GM12878 (cell line): ENCODE measurements around the gene CCDC91. TPM values are rescaled to one million over a fixed set of nuclear protein-coding genes. Genes with fewer than 3 reads are reported as not detected.

ENCODE experiments used
- ATAC-seq: fragments of 200-7000 bp; cut with Tn5 transposase; 3 replicates; pipeline ENCODE4 v1.9.1; 2020; ENCODE audit warnings: mild to moderate bottlenecking, moderate library complexity
- BruUV-seq: library from RNA; stranded (reverse); fragments of 400-500 nt; replicated peaks from 2 replicates; lab custom pipeline; 2021; lab: Mats Ljungman, UMichigan
- CTCF ChIA-PET: fragments of 300-600 bp; sonication (Branson Sonifier 250); formaldehyde crosslinking; extraction: SDS; loops from one replicate; lab custom pipeline; 2021; ENCODE audit warnings: inconsistent platforms; lab: Yijun Ruan, JAX
- POLR2A ChIA-PET: fragments of 350-600 bp; formaldehyde crosslinking; extraction: SDS; loops from one replicate; lab custom pipeline; 2021; ENCODE audit warnings: inconsistent platforms; lab: Charles Lee
- RAD21 ChIA-PET: fragments of 300-600 bp; sonication (Branson Sonifier 250); formaldehyde crosslinking; loops from one replicate; lab custom pipeline; 2023; ENCODE audit warnings: antibody characterized with exemption; ENCODE audit not compliant: unreplicated experiment; lab: Charles Lee
- SMC1A ChIA-PET: fragments of 300-600 bp; sonication (Branson Sonifier 250); formaldehyde crosslinking; loops from one replicate; lab custom pipeline; 2023; ENCODE audit not compliant: unreplicated experiment, uncharacterized antibody; lab: Charles Lee
- DNase-seq: peaks from one replicate; pipeline ENCODE4 v3.0.0-alpha.2; 2011; ENCODE audit warnings: low read depth, low spot score
- FAIRE-seq: peaks from 3 replicates; lab custom pipeline; 2011; peaks lifted over from hg19 to GRCh38; lab: Jason Lieb, UNC
- H2AFZ ChIP-seq: 2 replicates; pipeline ENCODE4 v1.6.0; 2011; ENCODE audit warnings: low read depth, low read length, control low read depth; ENCODE audit not compliant: control insufficient read depth
- H3K27ac ChIP-seq: 2 replicates; pipeline ENCODE4 v1.5.1; 2011; ENCODE audit warnings: control low read depth; ENCODE audit not compliant: control insufficient read depth, insufficient read depth
- H3K27me3 ChIP-seq, 2 experiments: replicated peaks in 1 of 2; 2 replicates each; pipeline versions ENCODE4 v1.6.0 to v1.6.1; 2011; ENCODE audit warnings: low read length in 1 of 2; ENCODE audit not compliant: control insufficient read depth in 2 of 2, insufficient read depth in 2 of 2
- H3K36me3 ChIP-seq, 2 experiments: 2 replicates each; pipeline ENCODE4 v1.5.1; 2011; ENCODE audit warnings: low read length in 1 of 2; ENCODE audit not compliant: control insufficient read depth in 2 of 2, insufficient read depth in 2 of 2
- H3K4me1 ChIP-seq: 2 replicates; pipeline ENCODE4 v1.6.1; 2011; ENCODE audit warnings: mild to moderate bottlenecking, low read length, moderate library complexity, mixed read lengths; ENCODE audit not compliant: control insufficient read depth, insufficient read depth
- H3K4me2 ChIP-seq: 2 replicates; pipeline ENCODE4 v1.6.0; 2011; ENCODE audit warnings: control low read depth; ENCODE audit not compliant: control insufficient read depth, insufficient read depth
- H3K4me3 ChIP-seq: fragments of 200-600 bp; sonication (generic); 2 replicates; pipeline ENCODE4 v1.5.1; 2016
- H3K79me2 ChIP-seq: 2 replicates; pipeline ENCODE4 v1.6.0; 2011; ENCODE audit warnings: low read length; ENCODE audit not compliant: control insufficient read depth, insufficient read depth
- H3K9ac ChIP-seq: 2 replicates; pipeline ENCODE4 v1.8.0; 2011; ENCODE audit warnings: low read length, control low read depth, mixed read lengths; ENCODE audit not compliant: control insufficient read depth, insufficient read depth
- H3K9me3 ChIP-seq: replicated peaks from 3 replicates; pipeline ENCODE4 v1.5.1; 2011; ENCODE audit warnings: mild to moderate bottlenecking, low read length; ENCODE audit not compliant: control insufficient read depth, insufficient read depth
- H4K20me1 ChIP-seq: 2 replicates; pipeline ENCODE4 v1.6.0; 2011; ENCODE audit not compliant: control insufficient read depth, insufficient read depth
- ATF7 ChIP-seq: fragments of 450-650 bp; IDR thresholded peaks from 2 replicates; pipeline ENCODE4 v1.6.1; 2016; ENCODE audit warnings: low read depth, mild to moderate bottlenecking
- CREM ChIP-seq: IDR thresholded peaks from 2 replicates; pipeline ENCODE4 v1.6.1; 2014; ENCODE audit warnings: antibody characterized with exemption, low read depth
- EED ChIP-seq: sonication (generic); IDR thresholded peaks from 2 replicates; pipeline ENCODE4 v1.6.1; 2016; ENCODE audit warnings: antibody characterized with exemption, low read depth
- FOS ChIP-seq: IDR thresholded peaks from 3 replicates; pipeline ENCODE4 v1.6.1; 2011; ENCODE audit warnings: borderline replicate concordance; ENCODE audit not compliant: insufficient read length; ENCODE audit errors: extremely low read depth
- FOXK2 ChIP-seq: fragments of 450-650 bp; IDR thresholded peaks from 2 replicates; pipeline ENCODE4 v1.6.1; 2017; ENCODE audit warnings: mild to moderate bottlenecking, moderate library complexity
- KDM1A ChIP-seq: fragments of 200-600 bp; sonication (generic); IDR thresholded peaks from 2 replicates; pipeline ENCODE4 v1.6.1; 2016; ENCODE audit warnings: borderline replicate concordance
- MTA3 ChIP-seq: IDR thresholded peaks from 2 replicates; pipeline ENCODE4 v1.6.1; 2012; ENCODE audit warnings: low read length, inconsistent platforms, borderline replicate concordance
- NBN ChIP-seq: fragments of 450-650 bp; IDR thresholded peaks from 2 replicates; pipeline ENCODE4 v1.6.1; 2016
- PAX8 ChIP-seq: fragments of 450-650 bp; IDR thresholded peaks from 2 replicates; pipeline ENCODE4 v1.6.1; 2017; ENCODE audit warnings: mild to moderate bottlenecking, moderate library complexity
- POLR2A ChIP-seq: IDR thresholded peaks from 2 replicates; pipeline ENCODE4 v1.6.1; 2011; ENCODE audit warnings: low read depth, mild to moderate bottlenecking, low read length
- RBBP5 ChIP-seq: fragments of 200-600 bp; sonication (generic); conservative IDR thresholded peaks from 2 replicates; pipeline ENCODE4 v1.6.1; 2016
- RCOR1 ChIP-seq: conservative IDR thresholded peaks from 2 replicates; pipeline ENCODE4 v1.6.1; 2012; ENCODE audit warnings: low read depth, low read length, improper control_type of control experiment
- RUNX3 ChIP-seq: IDR thresholded peaks from 2 replicates; pipeline ENCODE4 v1.6.1; 2012; ENCODE audit warnings: low read length, inconsistent platforms
- SUPT20H ChIP-seq: IDR thresholded peaks from 2 replicates; pipeline ENCODE4 v1.6.1; 2011; ENCODE audit warnings: low read depth, mild to moderate bottlenecking, low read length, moderate library complexity, borderline replicate concordance; ENCODE audit not compliant: control insufficient read depth
- ZNF24 ChIP-seq: fragments of 450-650 bp; IDR thresholded peaks from 2 replicates; pipeline ENCODE4 v1.6.1; 2017; ENCODE audit warnings: antibody characterized with exemption, mild to moderate bottlenecking
- ZZZ3 ChIP-seq: IDR thresholded peaks from 2 replicates; pipeline ENCODE4 v1.6.1; 2011; ENCODE audit warnings: low read depth; ENCODE audit not compliant: control insufficient read depth, insufficient read length
- WGBS: methylation state at CpG from one replicate; pipeline ENCODE4 v1.1.6; 2016; ENCODE audit warnings: low lambda C conversion rate; ENCODE audit not compliant: insufficient replicate concordance, insufficient coverage; ENCODE audit errors: missing lambda C conversion rate; 5-methylcytosine and 5-hydroxymethylcytosine counted together
- in situ Hi-C: fragments of 300-500 bp; cut with MboI; formaldehyde crosslinking; loops from 9 replicates; pipeline ENCODE4 v1.14.3; 2018; ENCODE audit warnings: mixed read lengths
- intact Hi-C: fragments of 100-400 bp; cut with micrococcal nuclease; formaldehyde crosslinking; loops from one replicate; pipeline ENCODE4 v1.14.2; 2022; ENCODE audit not compliant: unreplicated experiment
- polyA plus RNA-seq, 11 experiments: library from polyadenylated mRNA; depleted of rRNA in 4 of 11; unstranded in 6 of 11; stranded (reverse) in 5 of 11; fragments of >200 nt; fragmentation: Nextera tagmentation in 4 of 11; fragmentation: Illumina TruSeq in 1 of 11; extraction: Ambion mirVana in 4 of 11; extraction: Trizol in 1 of 11; gene quantifications; 1 replicate in 1 of 11; 2 replicates in 10 of 11; pipeline versions ENCODE4 v1.2.1 to v1.2.3, GENCODE V29; 2011 to 2016; ENCODE audit warnings: inconsistent platforms in 2 of 11, missing spikeins in 2 of 11, low read depth in 1 of 11
- total RNA-seq, 4 experiments: library from RNA; depleted of rRNA in 3 of 4; stranded (reverse); fragments of >200 nt in 3 of 4; fragmentation: Illumina TruSeq in 1 of 4; extraction: Trizol in 1 of 4; gene quantifications; 2 replicates each; pipeline versions ENCODE4 v1.2.1 to v1.2.3, GENCODE V29; 2013 to 2021
- TF ChIP-seq, protein P1 (sequence below): fragments of 150-350 bp; IDR thresholded peaks from 2 replicates; pipeline ENCODE4 v1.6.1; 2016; ENCODE audit warnings: low read depth, low read length
- TF ChIP-seq, protein P2 (sequence below): IDR thresholded peaks from 2 replicates; pipeline ENCODE4 v1.6.1; 2012; ENCODE audit warnings: low read depth, low read length, improper control_type of control experiment
- TF ChIP-seq, protein P3 (sequence below): fragments of 450-650 bp; IDR thresholded peaks from 2 replicates; pipeline ENCODE4 v1.6.1; 2017; ENCODE audit warnings: borderline replicate concordance
- TF ChIP-seq, protein P4 (sequence below): fragments of 450-650 bp; formaldehyde crosslinking; IDR thresholded peaks from 2 replicates; pipeline ENCODE4 v1.4.0; 2022; ENCODE audit warnings: mild to moderate bottlenecking, moderate library complexity

CCDC91 gene
- total and polyA plus RNA-seq, 10 of the 15 experiments (the other 5 are each of a cell fraction or from before 2014, with no cell fraction given) = 6.1 to 24.9 (median 16.5) TPM

GRCh38 chr12:28578361-28578760 lies 388.1 kb downstream of the CCDC91 start:
- DNase-seq (no peak), FAIRE-seq (no peak), ATAC-seq (no peak)
- Histone ChIP-seq H3K79me2 (no peaks in the 10 kb centered on the region), H3K4me3 (no peak overlapping the region), H3K9me3 (no peaks in the 10 kb centered on the region), H4K20me1 (no peaks in the 10 kb centered on the region), H3K4me1 (no peaks in the 10 kb centered on the region), H3K9ac (no peak overlapping the region), H2AFZ (no peak overlapping the region), H3K36me3 (no peaks in the 10 kb centered on the region), H3K27me3 (no peaks in the 10 kb centered on the region), H3K4me2 (no peak overlapping the region), H3K27ac (no peak overlapping the region)
- POLR2A ChIA-PET = no interaction called here
- WGBS = 82% methylated on average over 3 of the region's 3 CpGs
- intact Hi-C loops (no loop called here), in situ Hi-C loops (no loop called here)
- RAD21 ChIA-PET = no interaction called here
- CTCF ChIA-PET = no interaction called here
- TF ChIP-seq SUPT20H (no peak), CREM (no peak), ZNF24 (no peak), ATF7 (no peak), PAX8 (no peak), RCOR1 (no peak), RUNX3 (no peak), NBN (no peak), POLR2A (no peak), FOXK2 (no peak), RBBP5 (no peak), EED (no peak), FOS (no peak), MTA3 (no peak), KDM1A (no peak), ZZZ3 (no peak)
- TF ChIP-seq, protein P1, sequence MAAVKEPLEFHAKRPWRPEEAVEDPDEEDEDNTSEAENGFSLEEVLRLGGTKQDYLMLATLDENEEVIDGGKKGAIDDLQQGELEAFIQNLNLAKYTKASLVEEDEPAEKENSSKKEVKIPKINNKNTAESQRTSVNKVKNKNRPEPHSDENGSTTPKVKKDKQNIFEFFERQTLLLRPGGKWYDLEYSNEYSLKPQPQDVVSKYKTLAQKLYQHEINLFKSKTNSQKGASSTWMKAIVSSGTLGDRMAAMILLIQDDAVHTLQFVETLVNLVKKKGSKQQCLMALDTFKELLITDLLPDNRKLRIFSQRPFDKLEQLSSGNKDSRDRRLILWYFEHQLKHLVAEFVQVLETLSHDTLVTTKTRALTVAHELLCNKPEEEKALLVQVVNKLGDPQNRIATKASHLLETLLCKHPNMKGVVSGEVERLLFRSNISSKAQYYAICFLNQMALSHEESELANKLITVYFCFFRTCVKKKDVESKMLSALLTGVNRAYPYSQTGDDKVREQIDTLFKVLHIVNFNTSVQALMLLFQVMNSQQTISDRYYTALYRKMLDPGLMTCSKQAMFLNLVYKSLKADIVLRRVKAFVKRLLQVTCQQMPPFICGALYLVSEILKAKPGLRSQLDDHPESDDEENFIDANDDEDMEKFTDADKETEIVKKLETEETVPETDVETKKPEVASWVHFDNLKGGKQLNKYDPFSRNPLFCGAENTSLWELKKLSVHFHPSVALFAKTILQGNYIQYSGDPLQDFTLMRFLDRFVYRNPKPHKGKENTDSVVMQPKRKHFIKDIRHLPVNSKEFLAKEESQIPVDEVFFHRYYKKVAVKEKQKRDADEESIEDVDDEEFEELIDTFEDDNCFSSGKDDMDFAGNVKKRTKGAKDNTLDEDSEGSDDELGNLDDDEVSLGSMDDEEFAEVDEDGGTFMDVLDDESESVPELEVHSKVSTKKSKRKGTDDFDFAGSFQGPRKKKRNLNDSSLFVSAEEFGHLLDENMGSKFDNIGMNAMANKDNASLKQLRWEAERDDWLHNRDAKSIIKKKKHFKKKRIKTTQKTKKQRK = no peak
- TF ChIP-seq, protein P2, sequence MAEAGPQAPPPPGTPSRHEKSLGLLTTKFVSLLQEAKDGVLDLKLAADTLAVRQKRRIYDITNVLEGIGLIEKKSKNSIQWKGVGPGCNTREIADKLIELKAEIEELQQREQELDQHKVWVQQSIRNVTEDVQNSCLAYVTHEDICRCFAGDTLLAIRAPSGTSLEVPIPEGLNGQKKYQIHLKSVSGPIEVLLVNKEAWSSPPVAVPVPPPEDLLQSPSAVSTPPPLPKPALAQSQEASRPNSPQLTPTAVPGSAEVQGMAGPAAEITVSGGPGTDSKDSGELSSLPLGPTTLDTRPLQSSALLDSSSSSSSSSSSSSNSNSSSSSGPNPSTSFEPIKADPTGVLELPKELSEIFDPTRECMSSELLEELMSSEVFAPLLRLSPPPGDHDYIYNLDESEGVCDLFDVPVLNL = no peak
- TF ChIP-seq, protein P3, sequence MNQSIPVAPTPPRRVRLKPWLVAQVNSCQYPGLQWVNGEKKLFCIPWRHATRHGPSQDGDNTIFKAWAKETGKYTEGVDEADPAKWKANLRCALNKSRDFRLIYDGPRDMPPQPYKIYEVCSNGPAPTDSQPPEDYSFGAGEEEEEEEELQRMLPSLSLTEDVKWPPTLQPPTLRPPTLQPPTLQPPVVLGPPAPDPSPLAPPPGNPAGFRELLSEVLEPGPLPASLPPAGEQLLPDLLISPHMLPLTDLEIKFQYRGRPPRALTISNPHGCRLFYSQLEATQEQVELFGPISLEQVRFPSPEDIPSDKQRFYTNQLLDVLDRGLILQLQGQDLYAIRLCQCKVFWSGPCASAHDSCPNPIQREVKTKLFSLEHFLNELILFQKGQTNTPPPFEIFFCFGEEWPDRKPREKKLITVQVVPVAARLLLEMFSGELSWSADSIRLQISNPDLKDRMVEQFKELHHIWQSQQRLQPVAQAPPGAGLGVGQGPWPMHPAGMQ = no peak
- TF ChIP-seq, protein P4, sequence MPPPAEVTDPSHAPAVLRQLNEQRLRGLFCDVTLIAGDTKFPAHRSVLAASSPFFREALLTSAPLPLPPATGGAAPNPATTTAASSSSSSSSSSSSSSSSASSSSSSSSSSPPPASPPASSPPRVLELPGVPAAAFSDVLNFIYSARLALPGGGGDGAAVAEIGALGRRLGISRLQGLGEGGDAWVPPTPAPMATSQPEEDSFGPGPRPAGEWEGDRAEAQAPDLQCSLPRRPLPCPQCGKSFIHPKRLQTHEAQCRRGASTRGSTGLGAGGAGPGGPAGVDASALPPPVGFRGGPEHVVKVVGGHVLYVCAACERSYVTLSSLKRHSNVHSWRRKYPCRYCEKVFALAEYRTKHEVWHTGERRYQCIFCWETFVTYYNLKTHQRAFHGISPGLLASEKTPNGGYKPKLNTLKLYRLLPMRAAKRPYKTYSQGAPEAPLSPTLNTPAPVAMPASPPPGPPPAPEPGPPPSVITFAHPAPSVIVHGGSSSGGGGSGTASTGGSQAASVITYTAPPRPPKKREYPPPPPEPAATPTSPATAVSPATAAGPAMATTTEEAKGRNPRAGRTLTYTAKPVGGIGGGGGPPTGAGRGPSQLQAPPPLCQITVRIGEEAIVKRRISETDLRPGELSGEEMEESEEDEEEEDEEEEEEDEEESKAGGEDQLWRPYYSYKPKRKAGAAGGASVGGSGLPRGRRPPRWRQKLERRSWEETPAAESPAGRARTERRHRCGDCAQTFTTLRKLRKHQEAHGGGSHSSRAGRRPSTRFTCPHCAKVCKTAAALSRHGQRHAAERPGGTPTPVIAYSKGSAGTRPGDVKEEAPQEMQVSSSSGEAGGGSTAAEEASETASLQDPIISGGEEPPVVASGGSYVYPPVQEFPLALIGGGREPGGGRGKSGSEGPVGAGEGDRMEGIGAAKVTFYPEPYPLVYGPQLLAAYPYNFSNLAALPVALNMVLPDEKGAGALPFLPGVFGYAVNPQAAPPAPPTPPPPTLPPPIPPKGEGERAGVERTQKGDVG = no peak
- BruUV-seq = no TSS peak
- SMC1A ChIA-PET = no interaction called here
